GM19043 (cell line): ENCODE measurements around the gene NDUFAF5.

ENCODE experiments used
- ATAC-seq: cut with Tn5 transposase; IDR thresholded peaks from one replicate; pipeline ENCODE4 v1.9.1; 2021; ENCODE audit warnings: low read depth; ENCODE audit not compliant: unreplicated experiment

Gene NDUFAF5

DNA sequence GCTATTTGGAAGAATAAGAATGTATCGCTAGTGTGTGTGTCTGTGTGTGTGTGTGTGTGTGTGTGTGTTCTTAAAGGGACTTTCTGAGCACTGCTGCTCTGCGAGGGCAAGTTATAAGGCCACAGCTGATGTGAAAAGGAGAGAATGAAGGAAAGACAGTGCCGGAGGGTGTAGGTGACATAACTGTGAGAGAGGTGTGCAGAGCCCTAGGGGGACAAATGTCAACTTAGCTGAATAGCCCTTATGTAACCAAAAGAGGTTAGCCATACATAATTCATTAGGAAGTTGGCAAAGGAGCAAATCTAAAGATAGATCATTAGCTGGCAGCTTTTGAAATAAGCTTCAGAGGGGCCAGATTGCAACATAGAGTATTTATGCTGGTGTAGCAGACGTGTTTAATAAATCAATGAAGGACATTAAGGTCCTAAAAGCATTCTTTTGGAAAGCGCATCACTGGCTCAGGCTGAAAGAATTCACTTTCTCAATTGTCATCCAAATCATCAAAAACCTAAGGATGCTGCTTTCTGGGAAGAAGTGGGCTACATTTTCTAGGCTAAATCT lies 81.0 kb downstream of the NDUFAF5 start:
- no peak for ATAC-seq

DNA sequence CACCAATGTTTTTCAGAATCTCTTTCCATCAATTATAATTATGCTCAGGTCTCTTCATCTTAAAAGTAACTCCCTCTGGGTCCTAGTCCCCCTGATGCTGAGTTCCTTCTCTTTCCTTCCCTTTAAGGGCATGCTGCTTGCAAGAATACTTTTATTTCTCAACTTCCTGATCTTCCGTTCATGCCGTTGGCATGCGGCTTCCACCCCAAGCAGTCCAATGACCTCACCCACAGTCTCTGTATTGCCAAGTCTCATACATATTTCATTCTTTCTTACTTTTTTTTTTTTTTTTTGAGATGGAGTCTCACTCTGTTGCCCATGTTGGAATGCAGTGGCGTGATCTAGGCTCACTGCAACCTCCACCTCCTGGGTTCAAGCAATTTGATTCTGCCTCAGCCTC lies 83.5 kb downstream of the NDUFAF5 start:
- ATAC-seq = no peak

DNA sequence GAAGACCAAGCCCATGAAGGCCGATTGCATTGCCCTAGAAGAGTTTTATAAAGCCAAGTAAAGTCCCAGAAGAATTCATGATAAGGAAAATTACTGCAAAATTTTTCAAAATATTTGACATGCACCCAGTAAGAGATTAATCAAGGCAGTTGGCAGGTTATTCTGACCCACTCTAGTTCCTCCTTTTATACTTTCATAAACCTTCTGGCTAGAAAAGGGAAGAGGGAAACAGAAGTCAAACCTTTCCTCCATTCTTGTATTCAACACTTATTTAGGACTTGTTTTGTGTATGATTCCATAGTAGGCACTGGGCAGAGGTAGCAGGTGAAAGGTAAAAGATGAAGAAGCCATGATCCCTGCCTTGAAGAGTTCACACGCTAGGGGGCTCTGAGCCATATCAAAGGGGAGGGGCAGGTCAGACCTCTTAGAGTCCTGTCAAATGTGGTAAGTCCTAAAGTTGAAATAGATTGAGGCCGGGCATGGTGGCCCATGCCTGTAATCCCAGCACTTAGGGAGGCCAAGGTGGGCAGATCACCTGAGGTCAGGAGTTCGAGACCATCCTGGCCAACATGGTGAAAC lies 85.4 kb downstream of the NDUFAF5 start:
- no peak for ATAC-seq
